ENCODE measurements around the gene OR9G4. TPM values are rescaled to one million over a fixed set of nuclear protein-coding genes. Genes with fewer than 3 reads are reported as not detected.

Gene OR9G4
- total RNA-seq, 2 donors from 2014 or later, result not detected

GRCh38 chr11:56700242-56700913 is 48.1 kb downstream of the OR9G4 start:
- H3K36me3 ChIP-seq, result no peaks in the 10 kb centered on the region
- H3K4me1 ChIP-seq (replicated peaks), result no peaks in the 10 kb centered on the region
- no peaks in the 10 kb centered on the region for H3K27me3 ChIP-seq (replicated peaks; ENCODE audit: insufficient read depth)
- intact Hi-C loops (cut with DNase I), result no loop called here
- no peak for TF ChIP-seq POLR2A (IDR thresholded peaks at IDR 0.05)
- TF ChIP-seq, protein P1, sequence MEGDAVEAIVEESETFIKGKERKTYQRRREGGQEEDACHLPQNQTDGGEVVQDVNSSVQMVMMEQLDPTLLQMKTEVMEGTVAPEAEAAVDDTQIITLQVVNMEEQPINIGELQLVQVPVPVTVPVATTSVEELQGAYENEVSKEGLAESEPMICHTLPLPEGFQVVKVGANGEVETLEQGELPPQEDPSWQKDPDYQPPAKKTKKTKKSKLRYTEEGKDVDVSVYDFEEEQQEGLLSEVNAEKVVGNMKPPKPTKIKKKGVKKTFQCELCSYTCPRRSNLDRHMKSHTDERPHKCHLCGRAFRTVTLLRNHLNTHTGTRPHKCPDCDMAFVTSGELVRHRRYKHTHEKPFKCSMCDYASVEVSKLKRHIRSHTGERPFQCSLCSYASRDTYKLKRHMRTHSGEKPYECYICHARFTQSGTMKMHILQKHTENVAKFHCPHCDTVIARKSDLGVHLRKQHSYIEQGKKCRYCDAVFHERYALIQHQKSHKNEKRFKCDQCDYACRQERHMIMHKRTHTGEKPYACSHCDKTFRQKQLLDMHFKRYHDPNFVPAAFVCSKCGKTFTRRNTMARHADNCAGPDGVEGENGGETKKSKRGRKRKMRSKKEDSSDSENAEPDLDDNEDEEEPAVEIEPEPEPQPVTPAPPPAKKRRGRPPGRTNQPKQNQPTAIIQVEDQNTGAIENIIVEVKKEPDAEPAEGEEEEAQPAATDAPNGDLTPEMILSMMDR (IDR thresholded peaks at IDR 0.05), result no peak
- TF ChIP-seq POLR2AphosphoS5 (IDR thresholded peaks at IDR 0.05), result no peak
- H3K27ac ChIP-seq, result no peak overlapping the region
- DNase-seq (ENCODE audit: low spot score), result no peak
- 62% methylated on average over 10 of the region's 10 CpGs for WGBS
- no peaks in the 10 kb centered on the region for H3K9me3 ChIP-seq
- H3K4me3 ChIP-seq, result no peak overlapping the region

DNA sequence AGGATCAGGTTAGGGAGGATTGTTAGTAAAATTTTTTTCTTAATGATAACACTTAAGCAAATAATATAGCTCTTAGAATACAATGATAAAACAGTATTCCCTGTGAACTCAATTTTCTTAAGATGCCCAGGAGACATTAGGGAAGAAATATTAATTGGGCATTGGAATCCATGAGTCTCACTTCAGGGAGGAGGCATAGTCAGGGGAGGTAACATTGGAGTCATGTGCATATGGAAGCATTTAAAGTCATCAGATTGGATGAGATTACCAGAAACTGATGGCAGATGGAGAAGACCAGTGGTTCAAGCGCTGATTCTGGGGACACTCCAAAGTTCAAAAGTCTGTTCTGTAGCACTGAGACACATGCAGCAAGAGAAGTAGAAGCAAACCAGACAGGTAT is 49.7 kb downstream of the OR9G4 start, which contains the start of gene OR9G1:
TSS of gene OR9G1 (plus strand) at position 301 of the 400 bp plus-strand sequence. CDS start 1,293 bp downstream, outside the sequence.
- WGBS, result 91% methylated on average over 1 of the region's 1 CpG
- Histone ChIP-seq H3K4me3 (no peak within 1 kb of the TSS), H3K4me1 (replicated peaks) (no peaks in the 10 kb centered on the region), H3K36me3 (no peaks in the 10 kb centered on the region), H3K27me3 (replicated peaks; ENCODE audit: insufficient read depth) (no peaks in the 10 kb centered on the region), H3K9me3 (no peaks in the 10 kb centered on the region), H3K27ac (no peak within 1 kb of the TSS)
- no peak for DNase-seq (ENCODE audit: low spot score)
- TF ChIP-seq, protein P1 (IDR thresholded peaks at IDR 0.05), result no peak
- no peak for TF ChIP-seq POLR2AphosphoS5 (IDR thresholded peaks at IDR 0.05)
- TF ChIP-seq POLR2A (IDR thresholded peaks at IDR 0.05), result no peak
- intact Hi-C loops (cut with DNase I), result no loop called here

DNA sequence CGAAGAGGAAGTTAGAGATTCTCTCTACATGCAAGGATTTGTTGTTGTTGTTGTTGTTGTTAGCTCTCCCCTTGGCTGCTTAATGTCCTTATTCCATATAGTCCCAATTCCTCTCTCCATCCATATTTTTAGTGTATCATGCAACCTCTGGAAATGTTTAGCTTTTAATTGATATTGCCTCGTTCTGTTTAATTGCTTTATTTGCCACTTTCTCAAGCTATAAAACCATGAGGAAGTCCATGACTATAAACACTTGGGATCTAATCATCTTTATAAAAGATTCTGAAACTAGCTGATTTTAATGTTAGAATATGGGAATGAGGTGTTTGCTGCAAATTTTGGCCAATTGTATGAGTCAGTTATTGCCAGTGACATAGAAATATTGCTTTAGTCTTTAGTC is 55.1 kb downstream of the OR9G4 start:
- Histone ChIP-seq H3K36me3 (no peaks in the 10 kb centered on the region), H3K4me1 (replicated peaks) (no peaks in the 10 kb centered on the region), H3K27me3 (replicated peaks; ENCODE audit: insufficient read depth) (no peaks in the 10 kb centered on the region), H3K4me3 (no peak overlapping the region), H3K27ac (no peak overlapping the region), H3K9me3 (no peaks in the 10 kb centered on the region)
- intact Hi-C loops (cut with DNase I), result no loop called here
- 65% methylated on average over 2 of the region's 2 CpGs for WGBS
- no peak for DNase-seq (ENCODE audit: low spot score)
- TF ChIP-seq POLR2AphosphoS5 (IDR thresholded peaks at IDR 0.05) (no peak), POLR2A (IDR thresholded peaks at IDR 0.05) (no peak)
- TF ChIP-seq, protein P1 (IDR thresholded peaks at IDR 0.05), result no peak

Small RNAs within 50 kb of the gene (microRNA-seq; reads per million reads assigned to microRNA genes)
- gene MIR6128, result not detected

Small RNAs within 50 kb of the gene (small RNA-seq; reads per million reads assigned to genes)
- 0 reads per million in 2 donors for gene AP001803.1
- gene MIR6128, result 0 reads per million in 2 donors

Other genes starting within 250 kb of the OR9G4 start
- gene OR5M11, start 205.4 kb downstream of the OR9G4 start, total RNA-seq, result not detected
- gene OR5M10, start 171.0 kb downstream of the OR9G4 start, total RNA-seq, result not detected
- gene OR5M1, start 133.8 kb downstream of the OR9G4 start, total RNA-seq, result not detected
- gene OR5AP2, start 106.3 kb downstream of the OR9G4 start, total RNA-seq, result not detected
- not detected for gene OR5AR1, start 85.0 kb downstream of the OR9G4 start, total RNA-seq
- gene OR9G1, start 49.6 kb downstream of the OR9G4 start, total RNA-seq, result not detected
- gene OR5AK2, start 240.2 kb upstream of the OR9G4 start, total RNA-seq, result not detected

All from prostate gland (tissue), 2 donors.